Erythroblast (primary cell): ENCODE data around the gene B3GAT3.

Experiments used
- GATA1 ChIP-seq: IDR thresholded peaks from 2 replicates; pipeline ENCODE4 v1.6.1; 2011; ENCODE audit warnings: low read depth, mild to moderate bottlenecking, control low read depth, low read length, moderate library complexity
- POLR2A ChIP-seq: IDR thresholded peaks from 2 replicates; pipeline ENCODE4 v1.6.1; 2011; ENCODE audit warnings: mild to moderate bottlenecking, low read length

DNA sequence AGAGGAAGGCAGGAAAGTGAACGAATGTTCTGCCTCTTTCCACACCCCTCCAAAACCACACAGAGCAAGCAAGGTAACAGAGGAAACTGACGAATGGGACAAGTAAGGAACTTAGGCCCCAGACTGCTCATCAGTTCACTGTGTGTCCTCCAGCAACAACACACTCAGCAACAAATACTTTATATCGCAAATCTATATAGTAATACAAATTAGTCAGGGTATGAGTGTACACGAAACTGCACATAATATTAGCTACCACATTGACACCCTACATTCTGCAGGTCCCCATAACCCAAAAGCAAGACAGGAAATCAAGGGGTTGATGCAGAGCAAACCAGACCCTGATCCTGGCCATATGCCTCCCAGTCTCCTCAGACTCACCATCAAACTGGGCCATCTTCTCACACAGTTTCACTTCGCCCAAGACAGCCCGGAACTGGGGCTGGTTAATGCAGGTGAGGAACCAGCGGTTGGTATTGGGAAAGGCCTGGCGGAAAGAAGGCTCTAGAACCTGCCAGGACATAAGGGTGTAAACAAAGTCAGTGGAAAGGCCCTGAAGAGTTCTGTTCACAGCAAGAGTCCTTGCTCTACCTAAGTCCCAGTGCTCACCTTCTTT lies 54.7 kb downstream of the B3GAT3 start:
- TF ChIP-seq GATA1: no peak
- TF ChIP-seq POLR2A: no peak
